HL-60/S4 treated with retinoic acid at 250 ng/mL for 4 days and 3 days (cell line): ENCODE results near the gene DAD1.
"Not testable (repeated sequence)": the region's sequence is repeated elsewhere in the genome, so short reads cannot be mapped to it uniquely, and the experiment has no call there.

Experiments used
- in situ Hi-C: fragments of 300-500 bp; cut with MboI; formaldehyde crosslinking; loops from 2 replicates; pipeline ENCODE4 v1.7.0; 2022; ENCODE audit warnings: low sequenced_read_pairs

The DAD1 gene

GRCh38 chr14:22554498-22555383 lies 34.3 kb downstream of the DAD1 start:
- in situ Hi-C loops, result loop anchor here (25.0 kb wide), 1 partner anchor 308 kb away; the partner anchor contains the start of gene LRP10

GRCh38 chr14:22553861-22554497 lies 35.0 kb downstream of the DAD1 start:
- in situ Hi-C loops, result loop anchor here (25.0 kb wide), 1 partner anchor 308 kb away; the partner anchor contains the start of gene LRP10

- in situ Hi-C loops, result loop anchor here (25.0 kb wide), 1 partner anchor 309 kb away; the partner anchor contains the start of gene LRP10
Measured at GRCh38 chr14:22553445-22553844, 35.6 kb downstream of the DAD1 start.

GRCh38 chr14:22552827-22553076 lies 36.3 kb downstream of the DAD1 start:
- in situ Hi-C loops, result loop anchor here (25.0 kb wide), 1 partner anchor 310 kb away; the partner anchor contains the start of gene LRP10

GRCh38 chr14:22552001-22552826 lies 36.8 kb downstream of the DAD1 start:
- in situ Hi-C loops, result loop anchor here (25.0 kb wide), 1 partner anchor 310 kb away; the partner anchor contains the start of gene LRP10

GRCh38 chr14:22551605-22551997 lies 37.4 kb downstream of the DAD1 start:
- in situ Hi-C loops, result loop anchor here (25.0 kb wide), 1 partner anchor 311 kb away; the partner anchor contains the start of gene LRP10

- in situ Hi-C loops, result loop anchor here (25.0 kb wide), 1 partner anchor 312 kb away; the partner anchor contains the start of gene LRP10
Measured at GRCh38 chr14:22549981-22550673, 38.9 kb downstream of the DAD1 start.

- in situ Hi-C loops, result no loop called here
Measured at GRCh38 chr14:22549324-22549962, 39.6 kb downstream of the DAD1 start.

- in situ Hi-C loops, result no loop called here
Measured at GRCh38 chr14:22547948-22548750, 40.9 kb downstream of the DAD1 start.

- in situ Hi-C loops, result no loop called here
Measured at GRCh38 chr14:22547313-22547947, 41.6 kb downstream of the DAD1 start.

- in situ Hi-C loops, result no loop called here
Measured at GRCh38 chr14:22546722-22547071, 42.3 kb downstream of the DAD1 start.

GRCh38 chr14:22545842-22546721 lies 42.9 kb downstream of the DAD1 start:
- in situ Hi-C loops, result no loop called here

GRCh38 chr14:22544881-22545420 lies 44.1 kb downstream of the DAD1 start:
- in situ Hi-C loops, result no loop called here

- in situ Hi-C loops, result no loop called here
Measured at GRCh38 chr14:22544406-22544805, 44.6 kb downstream of the DAD1 start.

GRCh38 chr14:22543570-22544357 lies 45.3 kb downstream of the DAD1 start:
- in situ Hi-C loops, result not testable (repeated sequence)

GRCh38 chr14:22542360-22542759 lies 46.7 kb downstream of the DAD1 start:
- in situ Hi-C loops, result no loop called here

- in situ Hi-C loops, result no loop called here
Measured at GRCh38 chr14:22541721-22542120, 47.3 kb downstream of the DAD1 start.
